Measurements from ENCODE around the gene GPR3.
"Not testable (repeated sequence)": the region's sequence is repeated elsewhere in the genome, so short reads cannot be mapped to it uniquely, and the experiment has no call there.

The GPR3 gene

GRCh38 chr1:27430903-27431600 lies 38.6 kb downstream of the GPR3 start:
- DNase-seq, result no peak

- no peak for DNase-seq
These were observed 39.1 kb downstream of the GPR3 start for GRCh38 chr1:27431601-27431940.

DNA sequence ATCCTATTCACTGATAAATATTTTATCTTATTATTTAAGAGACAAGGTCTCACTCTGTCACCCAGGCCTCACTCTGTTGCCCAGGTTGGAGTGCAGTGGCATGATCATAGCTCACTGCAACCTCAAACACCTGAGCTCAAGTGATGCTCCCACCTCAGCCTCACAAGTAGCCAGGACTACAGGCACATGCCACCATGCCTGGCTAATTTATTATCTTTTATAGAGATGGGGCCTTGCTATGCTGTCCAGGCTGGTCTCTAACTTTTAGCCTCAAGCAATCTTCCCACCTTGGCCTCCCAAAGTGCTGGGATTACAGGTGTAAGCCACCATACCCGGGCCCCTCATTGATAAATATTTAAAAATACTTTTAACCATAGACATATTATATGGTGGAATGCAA lies 40.3 kb downstream of the GPR3 start:
- DNase-seq, result not testable (repeated sequence)

DNA sequence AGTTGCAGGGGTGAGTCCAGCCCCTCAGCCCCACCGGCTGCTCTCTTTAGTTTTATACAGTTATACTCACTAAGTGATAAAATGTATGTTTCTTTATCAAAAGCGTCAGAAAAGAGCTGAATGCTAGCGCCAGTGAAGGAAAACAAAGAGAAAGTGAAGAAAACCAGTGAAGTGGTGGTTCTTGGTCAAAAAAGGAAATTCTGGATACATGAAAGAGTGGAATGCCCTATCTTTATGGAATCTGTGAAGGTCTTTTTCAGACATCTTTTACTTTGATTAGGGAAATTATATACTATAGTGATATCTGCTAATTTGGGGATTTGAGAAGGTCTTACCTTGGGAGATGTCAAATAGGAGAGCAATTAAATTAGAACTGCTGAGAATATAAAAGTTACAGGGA lies 41.3 kb downstream of the GPR3 start:
- DNase-seq, result no peak

DNA sequence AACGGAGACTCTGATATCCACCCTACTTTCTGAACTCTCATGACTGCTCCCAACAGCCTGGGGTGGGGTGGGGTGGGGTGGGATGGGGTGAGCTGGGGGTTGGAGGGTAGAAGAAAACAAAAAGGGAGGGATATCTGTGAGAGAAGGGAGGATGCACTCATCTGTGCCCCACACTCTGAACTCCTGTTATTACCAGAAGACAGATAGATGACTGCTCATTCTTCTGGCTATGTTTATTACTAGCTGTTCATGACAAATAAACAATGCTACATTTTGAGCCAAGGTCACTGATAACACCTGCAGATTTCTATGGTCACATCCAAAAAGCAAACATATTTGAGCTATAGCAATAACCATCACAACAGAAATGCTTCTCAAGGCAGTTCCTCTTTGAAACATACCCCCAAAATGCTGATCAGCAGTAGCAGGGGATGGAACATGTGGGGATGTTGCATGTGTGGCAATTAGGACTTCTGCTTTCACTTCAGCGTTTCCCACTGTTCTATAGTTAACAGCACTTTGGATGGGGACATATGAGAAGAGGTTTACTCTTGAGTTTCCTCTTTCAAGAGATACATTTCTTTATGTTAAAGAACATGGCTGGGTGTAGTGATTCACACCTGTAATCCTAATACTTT lies 43.3 kb downstream of the GPR3 start:
- no peak for DNase-seq

DNA sequence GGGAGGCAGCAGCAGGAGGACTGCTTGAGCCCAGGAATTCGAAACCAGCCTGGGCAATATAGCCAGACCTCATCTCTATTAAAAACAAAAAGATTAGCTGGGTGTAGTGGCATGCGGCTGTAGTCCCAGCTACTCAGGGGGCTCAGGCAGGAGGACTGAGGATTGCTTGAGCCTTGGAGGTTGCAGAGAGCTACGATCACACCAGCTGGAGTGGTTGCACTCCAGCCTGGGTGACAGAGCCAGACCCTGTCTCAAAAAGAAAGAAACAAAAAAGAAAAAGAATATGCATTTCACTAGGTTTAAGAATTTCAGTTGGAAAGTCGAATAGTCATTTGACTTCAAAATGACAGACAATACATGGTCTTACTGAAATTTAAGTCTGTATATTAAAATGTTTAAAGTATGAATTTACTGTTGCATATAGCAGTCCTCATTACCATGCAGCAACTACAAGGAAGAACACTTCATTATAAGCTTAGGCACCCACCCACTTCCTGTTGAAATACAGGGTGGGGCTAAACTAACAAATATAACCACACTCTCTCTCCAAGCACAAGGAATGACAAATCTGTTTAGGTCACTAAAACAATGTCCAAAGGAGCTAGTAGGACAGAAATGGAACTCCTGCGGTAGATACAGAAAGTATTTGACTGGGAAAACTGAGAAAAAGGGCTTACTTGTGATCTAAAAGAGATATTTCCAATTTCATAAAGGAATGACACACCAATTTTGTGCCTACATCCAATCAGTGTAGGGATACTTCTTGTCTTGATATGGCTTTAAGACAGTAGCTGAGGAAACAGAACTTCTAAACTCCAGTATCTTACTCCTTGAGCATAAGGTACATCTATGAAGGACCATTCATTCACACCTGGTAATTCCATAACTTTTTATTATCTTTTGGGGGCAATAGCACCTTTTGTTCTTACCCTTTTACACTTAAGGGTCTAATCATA lies 44.1 kb downstream of the GPR3 start:
- DNase-seq, result no peak

DNA sequence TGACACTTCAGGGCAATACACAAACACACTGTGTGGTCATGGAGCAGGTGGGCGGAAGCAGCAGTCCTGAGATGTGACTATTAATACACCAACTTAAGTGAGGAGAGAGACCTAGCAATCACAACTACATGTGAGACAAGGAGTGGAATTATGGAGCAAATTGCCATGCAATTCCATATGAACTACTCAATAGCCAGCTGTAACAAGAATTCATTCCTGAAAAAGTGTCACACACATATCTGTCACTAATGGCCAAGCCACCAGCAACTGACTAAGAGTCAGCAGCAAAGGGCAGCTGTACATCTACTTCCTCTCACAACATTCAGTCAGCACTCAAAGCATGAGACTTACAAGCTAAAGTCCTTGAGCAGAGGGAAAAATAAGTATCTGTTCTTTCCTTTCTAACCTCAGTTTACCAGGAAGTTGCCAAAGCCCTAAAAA lies 46.2 kb downstream of the GPR3 start:
- DNase-seq, result no peak

- no peak for DNase-seq
These were observed 46.7 kb downstream of the GPR3 start for GRCh38 chr1:27439150-27439549.

GRCh38 chr1:27444632-27445031 lies 52.2 kb downstream of the GPR3 start:
- DNase-seq, result no peak
